Glomerular visceral epithelial cell (primary cell): Measurements from ENCODE around the gene VASH2.
A peak's percentile ranks its signal among the peaks of the same experiment; 100 is the strongest.
"Not testable (repeated sequence)": the region's sequence is repeated elsewhere in the genome, so short reads cannot be mapped to it uniquely, and the experiment has no call there.

Experiments
- DNase-seq: peaks from one replicate; pipeline ENCODE4 v3.0.0-alpha.2; 2016; ENCODE audit errors: extremely low spot score

VASH2 gene

DNA sequence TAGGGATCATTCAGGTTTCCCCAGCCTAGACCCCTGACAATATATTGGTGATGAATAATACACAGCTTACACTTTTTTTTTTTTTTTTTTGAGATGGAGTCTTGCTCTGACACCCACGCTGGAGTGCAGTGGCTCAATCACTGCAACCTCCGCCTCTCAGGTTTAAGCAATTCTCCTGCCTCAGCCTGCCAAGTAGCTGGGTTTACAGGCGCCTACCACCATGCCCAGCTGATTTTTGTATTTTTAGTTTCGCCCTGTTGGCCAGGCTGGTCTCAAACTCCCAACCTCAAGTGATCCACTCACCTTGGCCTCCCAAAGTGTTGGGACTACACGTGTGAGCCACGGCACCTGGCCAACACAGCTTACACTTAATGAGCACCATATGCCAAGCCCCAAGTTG, 7.2 kb downstream of the VASH2 start:
- no peak for DNase-seq

DNA sequence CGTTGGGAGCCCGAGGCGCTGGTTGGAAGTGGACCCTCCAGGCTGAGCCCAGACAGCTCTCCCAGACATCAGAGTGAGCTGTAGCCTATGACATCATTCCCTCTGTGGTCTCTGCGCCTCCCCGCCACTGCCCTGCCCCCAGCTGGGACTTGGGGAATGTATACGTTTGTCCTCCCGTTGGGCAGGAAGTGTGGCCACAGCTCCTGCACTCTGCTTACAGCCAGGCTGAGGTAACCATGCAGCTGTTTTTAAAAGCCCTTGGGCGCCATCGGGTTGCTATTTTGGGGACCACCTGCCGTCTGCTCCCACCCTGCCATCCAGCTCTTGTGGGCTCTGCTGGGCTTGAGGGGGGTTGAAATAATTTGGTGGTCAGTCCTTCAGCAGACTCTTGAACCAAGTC, 7.8 kb downstream of the VASH2 start:
- peak; percentile 90 for DNase-seq

DNA sequence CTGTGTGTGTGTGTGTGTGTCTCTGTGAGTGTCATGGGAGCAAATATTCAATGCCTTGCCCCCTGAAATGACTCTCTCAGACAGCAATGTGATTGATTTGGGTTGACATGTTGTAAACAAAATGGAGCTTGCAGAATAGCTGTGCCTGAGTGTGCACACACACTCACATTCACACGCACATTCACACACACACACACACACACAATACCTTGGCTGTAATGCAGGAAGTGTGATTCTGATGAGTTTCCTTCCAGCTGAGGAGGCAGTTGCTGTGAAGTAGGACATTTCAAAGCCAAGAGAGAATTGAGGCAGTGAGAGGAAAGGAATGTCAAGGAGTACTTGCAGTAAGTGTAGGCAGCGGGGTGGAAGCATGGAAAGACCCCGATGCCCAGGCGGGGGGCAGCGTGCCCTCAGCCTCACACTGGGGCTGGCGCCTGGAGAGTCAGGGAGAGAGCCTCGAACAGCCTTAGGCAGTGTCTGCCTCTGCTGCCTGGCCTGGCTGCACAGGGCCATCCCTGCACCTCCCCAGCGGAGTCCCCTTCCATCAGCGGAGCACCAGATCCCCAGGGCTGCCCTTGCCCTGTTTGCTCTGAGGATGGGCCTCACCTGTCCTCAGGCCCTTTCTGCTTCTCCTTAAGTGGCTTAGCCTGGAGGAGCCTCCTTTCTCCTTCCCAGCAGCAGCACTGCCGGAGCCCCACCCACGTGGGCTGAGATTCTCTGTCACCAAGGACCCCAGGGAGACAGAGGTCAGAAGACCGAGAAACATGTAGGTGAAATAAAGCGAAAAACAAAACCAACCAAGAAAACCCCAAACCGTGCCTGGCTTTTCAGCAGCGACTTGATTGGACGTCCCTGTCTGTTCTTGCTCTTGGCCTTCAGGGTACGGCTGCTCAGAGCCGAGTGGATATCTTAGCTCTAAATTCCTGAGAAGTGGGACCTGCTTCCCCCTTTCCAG, 9.2 kb downstream of the VASH2 start:
- no peak for DNase-seq

DNA sequence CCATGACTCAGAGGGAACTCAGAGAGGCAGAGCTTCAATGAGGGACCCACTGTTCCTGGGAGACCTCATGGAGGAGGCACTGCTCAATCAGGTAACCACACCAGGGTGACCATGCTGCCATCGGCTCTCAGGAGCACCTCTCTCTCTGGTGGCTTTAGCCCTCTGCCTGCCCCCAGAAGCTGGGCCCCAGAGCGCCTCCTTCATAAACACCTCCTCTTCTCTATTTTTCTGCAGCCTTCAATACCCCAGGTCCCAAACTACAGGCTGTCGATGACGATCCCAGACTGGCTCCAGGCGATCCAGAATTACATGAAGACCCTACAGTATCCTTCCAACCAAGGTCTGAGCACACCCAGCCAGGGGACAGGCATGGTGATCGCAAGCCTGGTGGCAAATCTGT, 10.6 kb downstream of the VASH2 start:
- no peak for DNase-seq

DNA sequence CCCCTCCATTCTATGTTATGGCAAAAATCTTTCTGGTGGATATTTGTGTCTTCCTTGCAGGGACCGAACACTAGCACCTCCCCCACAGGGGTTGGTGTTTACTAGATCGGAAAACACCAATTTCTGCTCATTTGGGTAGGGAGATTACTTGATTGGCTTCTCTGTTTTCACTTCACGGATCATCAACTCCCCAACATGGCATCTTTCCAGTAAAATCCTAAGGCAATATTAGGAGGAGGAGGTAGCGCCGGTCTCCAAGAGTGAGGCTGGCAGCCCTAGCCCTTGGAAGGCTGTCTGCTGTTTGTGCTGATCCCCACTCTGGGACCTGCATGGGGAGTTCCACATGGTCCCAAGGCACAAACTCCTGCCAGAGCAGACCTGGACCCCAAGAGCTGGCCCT, 12.2 kb downstream of the VASH2 start:
- DNase-seq, result no peak

DNA sequence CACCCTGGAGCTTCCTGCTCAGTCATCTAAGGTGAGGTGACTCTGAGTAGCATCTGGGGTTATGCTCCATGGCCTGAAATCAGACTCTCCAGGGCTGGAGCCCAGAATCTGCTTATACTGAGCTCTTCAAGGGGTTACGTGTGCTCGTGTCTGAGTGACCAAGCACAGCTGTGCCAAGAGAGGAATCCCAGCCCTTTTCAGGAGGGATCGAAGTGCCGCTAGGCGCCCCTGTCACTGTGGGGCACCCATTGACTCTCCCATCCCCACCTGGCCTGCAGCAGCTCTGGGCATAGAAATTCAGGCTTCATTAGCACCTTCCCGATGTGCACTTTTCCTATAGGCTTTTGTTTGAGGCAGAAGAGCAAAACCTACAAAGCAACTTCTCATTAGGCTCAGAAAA, 13.8 kb downstream of the VASH2 start:
- DNase-seq, result no peak

DNA sequence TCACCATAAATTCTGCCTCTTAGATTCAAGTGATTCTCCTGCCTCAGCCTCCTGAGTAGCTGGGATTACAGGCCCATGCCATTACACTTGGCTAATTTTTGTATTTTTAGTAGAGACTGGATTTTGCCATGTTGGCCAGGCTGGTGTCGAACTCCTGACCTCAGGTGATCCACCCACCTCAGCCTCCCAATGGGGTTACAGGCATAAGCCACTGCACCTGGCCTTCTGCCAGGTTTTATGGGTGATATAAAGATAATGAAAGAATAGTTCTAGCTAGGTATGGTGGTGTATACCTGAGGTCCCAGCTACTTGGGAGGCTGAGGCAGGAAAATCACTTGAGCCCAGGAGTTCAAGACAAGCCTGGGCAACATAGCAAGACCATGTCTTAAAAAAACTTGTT, 14.7 kb downstream of the VASH2 start:
- not testable (repeated sequence) for DNase-seq

DNA sequence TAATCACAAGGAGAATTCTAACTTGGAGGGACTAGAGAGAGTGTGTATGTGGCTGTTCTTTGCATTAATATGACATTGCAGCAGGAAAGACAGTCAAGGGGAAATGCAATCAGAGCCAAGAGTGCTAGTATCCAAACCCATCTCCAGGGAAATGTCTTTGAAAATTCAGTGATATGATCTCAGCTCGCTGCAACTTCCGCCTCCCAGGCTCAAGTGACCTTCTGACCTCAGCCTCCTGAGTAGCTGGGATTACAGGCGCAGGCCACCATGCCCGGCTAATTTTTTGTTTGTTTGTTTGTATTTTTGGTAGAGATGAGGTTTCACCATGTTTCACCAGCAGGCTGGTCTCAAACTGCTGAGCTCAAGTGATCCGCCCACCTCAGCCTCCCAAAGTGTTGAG, 16.3 kb downstream of the VASH2 start:
- DNase-seq, result no peak

DNA sequence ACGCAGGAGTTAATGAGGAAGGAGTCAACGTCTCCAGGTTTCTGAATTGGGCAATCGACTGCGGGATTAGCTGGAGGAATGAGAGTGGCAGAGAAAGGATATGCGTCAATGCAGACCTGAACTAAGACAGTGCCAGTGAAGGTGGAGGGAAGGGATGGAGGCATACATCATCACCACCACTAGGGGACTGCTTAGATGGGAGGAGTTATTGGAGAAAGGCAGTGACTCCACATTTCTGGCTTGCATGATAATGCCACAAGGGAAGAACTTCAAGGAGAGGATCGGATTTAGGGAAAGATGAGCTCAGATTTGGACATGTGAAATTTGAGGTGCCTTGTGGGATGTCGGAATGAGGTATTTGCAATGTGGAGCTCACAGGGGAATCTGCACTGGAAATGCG, 17.5 kb downstream of the VASH2 start:
- DNase-seq, result peak; percentile 42

DNA sequence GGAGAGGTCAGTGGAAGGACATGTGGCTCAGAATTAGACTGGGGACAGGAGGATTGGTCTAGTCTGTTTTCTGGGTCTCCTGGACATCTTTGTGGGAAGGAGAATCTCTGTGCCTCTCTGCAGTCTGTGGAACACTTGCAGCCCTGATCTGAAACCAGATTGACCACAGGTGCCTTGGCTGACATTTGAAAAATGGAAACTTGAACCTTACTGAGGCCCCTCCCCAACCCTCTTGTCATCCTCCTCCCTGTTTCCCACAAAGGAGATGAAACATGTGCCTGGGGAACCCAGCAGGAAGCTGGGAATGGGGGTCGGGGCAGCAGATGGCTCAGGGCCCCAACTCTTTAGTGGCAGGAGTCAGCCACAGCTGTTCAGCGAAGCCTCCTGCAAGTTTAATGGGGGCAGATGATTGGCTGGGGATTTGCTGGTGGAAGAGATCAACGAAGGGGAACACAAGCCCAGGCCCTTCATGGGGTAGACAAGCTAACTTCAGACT, 18.1 kb downstream of the VASH2 start:
- no peak for DNase-seq

DNA sequence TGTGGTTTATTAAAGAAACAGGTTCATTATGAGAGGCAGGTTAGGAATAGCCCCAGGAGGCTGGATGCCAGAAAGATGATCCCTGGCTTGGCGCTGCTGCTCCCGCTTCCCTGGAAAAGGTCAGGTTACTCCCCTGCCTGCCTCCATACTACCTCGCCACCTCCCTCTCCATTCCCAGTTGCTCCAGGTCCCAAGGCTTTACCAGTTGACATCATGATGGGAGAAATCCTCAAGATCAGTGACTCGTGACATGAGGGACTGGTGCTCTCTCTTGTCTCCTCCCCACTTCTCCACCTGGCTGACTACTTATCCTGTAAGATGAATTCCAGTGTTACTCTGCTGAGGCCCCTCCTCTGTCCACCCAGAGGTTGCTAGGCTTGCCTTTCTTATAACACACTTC, 19.7 kb downstream of the VASH2 start:
- peak; percentile 53 for DNase-seq

DNA sequence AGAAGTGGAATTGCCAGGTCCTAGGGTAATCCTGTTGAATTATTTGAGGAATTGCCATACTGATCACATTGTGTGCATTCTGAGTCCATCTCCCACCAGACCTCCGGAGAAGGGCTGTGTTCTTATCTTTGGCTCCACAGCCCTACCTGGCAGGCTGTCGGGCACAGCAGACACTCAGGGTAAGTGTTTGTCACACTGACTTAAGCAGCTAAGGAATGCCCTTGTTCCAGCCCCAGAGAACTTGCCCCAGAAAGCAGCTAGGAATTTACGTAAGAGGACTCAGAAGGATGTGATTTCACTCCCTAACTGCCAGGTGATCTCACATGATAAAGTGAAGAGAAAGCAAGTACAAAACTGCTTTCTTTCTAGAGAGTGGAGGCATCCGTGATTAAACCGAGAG, 21.0 kb downstream of the VASH2 start:
- DNase-seq, result no peak

DNA sequence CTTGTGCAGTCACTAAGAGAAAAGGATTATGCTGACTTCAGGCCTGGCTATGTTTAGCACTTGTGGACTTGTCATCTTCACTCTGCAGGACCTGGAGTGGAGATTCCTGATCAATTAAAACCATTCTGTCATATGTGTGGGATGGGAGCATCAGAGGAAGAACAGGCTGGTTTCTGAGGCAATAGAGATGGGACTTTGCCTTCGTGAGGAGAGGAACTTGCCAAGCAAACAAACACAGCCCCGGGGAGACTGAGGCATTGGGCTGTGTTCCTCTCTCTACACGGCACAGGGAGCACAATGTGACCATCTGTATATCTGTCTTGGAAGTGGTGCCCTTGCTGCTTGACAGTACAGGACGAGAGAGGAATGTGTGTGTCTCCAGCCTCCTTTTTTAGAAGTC, 23.1 kb downstream of the VASH2 start:
- no peak for DNase-seq

DNA sequence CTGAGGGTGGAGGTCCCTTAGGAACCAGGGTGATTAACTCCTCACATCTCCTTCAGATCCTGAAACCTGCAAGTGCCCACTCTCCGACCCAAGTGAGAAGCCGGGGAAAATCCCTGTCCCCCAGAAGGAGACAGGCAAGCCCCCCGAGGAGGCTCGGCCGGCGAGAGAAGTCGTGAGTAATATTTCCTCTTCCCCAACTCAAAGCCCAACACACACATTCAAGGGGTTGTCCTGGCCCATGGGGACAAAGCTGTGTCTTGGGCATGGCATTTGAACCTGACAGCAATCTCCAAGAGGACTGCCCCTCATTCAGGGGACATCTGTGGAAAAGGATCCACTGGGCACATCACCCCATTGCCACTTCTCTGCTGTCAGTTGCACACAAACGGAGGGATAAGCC, 23.6 kb downstream of the VASH2 start:
- no peak for DNase-seq

DNA sequence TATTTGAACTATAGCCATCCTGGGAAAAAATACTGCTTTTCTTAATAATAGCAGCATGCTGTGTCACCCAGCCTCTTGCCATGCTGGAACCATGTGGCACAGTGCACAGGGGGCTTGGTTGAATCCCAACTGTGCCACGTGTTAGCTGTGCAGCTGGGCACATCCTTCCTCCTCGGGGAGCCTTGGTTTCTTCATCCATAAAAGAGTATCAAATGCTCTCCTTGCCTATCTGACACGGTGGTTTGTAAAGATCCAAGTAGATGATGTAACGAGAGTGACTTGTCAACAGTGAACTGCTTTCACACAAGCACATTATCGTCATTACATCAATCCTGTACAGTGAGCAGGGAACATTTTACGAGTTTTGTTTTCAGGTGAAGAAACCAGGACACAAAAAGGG, 24.4 kb downstream of the VASH2 start:
- no peak for DNase-seq

DNA sequence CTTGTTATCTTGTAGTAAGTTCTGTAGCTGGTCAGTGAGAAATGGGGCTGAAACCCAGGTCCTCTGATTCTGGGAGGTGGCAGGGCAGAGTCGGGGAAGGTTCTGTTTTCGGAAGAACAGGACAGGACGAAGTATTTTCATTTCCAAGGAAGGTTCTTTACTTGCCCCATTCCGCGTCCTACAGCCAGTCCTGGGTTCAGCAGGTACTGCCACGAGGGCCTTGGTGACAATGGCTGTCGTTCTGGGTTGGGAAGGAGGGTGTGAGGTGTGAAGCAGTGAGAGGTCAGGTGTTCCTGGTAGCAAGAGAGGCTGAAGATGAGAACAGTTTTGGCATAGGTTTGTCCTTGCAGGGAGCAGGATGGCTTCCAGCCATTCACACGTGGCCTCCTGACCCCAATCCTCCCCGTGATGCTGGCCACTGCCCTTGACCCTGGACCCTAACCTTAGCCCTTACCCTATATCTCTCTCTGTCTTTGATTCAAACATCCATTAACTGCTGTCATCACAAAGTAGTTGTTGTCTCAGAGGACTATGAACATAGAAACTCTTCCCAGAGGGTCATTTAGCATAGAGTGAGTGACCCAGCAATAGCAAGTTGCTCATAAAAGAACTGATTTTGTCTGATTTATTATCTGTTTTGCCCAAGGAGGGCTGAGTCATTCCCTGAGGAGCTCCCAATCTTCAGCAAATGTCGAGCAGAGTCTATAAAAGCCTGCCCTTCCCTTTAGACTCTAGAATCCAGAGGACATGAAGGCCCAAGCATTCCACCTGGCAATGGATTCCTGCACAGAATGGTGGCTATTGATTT, 25.0 kb downstream of the VASH2 start:
- no peak for DNase-seq

DNA sequence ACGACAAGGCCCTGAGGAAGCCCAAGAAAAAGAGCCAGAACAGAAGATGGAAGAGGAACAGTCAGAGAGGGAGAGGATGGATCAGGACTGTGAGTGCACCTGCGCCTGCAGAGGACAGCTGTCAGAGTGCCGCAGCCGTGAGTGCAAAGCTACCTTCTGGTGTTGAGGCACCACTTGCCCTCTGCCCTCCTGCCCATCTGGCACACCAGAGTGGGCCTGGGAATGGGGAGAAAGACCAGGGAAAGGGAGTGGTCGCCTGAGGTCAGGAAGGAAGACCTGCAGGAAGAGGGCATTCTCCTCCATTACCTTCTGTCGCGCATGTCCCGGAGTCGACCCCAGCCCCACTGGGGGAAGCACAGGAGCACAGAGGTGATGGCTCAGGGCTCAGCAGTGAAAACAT, 26.2 kb downstream of the VASH2 start:
- DNase-seq, result no peak

DNA sequence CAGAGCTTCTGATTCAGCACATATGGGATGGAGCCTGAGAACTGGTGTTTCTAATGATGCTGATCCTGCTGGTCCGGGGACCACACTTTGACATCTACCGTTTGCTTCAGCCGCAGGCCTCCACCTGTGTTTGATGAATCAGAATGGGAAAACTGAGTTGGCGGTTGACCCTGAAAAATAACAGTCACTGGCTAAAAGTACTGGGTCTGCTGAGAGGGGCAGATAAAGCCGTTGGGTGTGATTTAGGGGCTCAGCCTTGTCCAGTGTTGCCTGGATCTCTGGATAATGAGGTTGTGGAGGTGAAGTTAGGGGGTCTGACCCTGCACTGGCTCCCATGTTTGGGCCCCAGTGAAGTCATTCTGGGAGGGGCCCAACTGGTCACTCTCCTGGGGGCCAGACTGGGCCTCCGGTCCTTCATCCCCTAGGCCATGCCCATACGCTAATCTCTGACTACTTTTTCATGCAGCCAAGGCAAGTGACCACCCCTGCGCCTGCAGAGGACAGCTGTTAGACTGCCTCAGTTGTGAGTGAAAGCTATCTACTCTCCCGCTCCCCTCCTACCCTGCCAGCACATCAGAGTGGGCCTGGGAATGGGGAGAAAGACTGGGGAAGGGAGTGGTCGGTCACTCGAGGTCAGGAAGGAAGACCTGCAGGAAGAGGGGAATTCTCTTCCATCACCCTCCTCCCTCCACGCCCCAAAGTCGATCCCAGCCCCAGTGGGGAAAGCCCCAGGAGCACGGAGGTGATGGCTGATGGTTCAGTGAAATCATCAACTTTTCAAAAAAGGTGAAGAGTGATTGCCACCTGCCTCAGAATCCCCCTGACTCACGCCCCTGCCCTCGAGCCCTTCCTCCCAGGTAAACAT, 27.7 kb downstream of the VASH2 start:
- no peak for DNase-seq

DNA sequence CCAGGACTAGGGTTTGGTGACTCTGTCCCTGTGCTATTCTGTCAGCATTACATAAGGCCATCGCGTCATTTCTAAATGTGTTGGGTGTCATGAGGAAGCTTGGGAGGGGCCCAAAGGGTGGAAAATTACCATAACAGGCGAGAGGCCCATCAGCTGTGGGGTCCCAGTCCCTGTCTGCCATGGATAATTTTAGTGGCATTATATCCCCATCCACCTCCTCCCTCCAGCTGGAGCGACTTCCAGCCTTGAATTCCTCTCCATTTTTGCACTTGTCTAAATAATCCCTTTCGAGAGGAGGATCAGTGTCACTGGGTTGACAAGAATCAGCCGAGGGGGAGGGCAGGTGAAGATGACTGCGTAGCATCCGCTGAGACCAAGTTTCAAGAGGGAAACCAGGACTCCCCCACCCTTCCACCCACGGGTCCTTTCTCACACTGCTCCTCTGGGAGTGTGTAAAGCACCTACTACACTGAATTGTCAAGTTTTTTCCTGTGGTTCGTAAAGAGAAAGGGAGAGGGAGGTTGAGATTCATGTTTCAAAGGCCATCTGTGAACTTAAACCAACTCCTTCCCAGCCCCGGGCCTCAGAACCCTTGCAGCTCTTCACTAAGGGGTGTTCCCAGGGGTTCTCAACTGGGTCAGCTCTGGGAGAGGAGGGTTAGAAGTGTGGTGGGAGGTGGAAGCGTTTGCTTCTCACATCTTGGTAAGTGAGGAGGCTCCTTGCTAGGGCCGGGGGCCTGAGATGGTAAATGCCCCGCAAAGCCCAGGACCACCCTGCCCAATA, 29.2 kb downstream of the VASH2 start:
- DNase-seq, result no peak

DNA sequence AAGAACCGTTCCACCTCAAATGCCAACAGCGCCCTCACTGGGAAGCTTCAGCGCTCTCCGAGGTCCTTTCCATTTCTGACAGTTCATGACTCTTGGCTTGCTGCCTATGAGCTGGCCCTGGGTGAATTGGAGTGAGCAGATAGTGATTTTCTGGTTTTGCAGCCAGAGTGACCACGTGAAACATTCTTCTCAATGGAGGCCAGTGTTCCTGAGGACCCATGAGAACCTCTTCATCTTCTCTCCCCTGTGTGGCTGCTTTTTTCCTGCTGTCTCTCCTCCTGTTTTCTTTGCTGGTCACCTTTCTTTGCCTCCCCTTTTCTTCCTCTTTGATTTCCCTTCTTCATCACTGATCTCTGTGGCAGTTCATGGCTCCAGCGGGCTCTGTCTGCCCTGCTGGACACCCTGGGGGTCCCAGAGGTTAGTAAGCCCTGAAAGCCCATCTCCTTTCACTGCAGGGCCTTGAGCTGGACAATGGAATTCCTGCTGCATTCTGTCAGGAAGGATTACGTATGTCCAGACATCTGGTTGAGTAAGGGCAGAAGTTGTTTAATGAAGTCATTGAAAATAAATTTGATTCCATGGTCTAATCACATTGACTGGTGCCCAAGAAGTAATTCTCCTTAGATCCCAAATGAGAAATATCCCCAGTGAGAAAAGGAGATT, 29.9 kb downstream of the VASH2 start:
- peak; percentile 11 for DNase-seq
